GM20000 (cell line): ENCODE results near the gene ADSS1.

Source experiments
- DNase-seq: peaks from one replicate; pipeline ENCODE4 v3.0.0; 2012; ENCODE audit warnings: low spot score
- TF ChIP-seq, protein P1 (sequence below): IDR thresholded peaks from 2 replicates; pipeline ENCODE4 v1.5.1; 2012; ENCODE audit warnings: mild to moderate bottlenecking, control low read depth; ENCODE audit errors: extremely low read depth, missing control alignments

ADSS1 gene

DNA sequence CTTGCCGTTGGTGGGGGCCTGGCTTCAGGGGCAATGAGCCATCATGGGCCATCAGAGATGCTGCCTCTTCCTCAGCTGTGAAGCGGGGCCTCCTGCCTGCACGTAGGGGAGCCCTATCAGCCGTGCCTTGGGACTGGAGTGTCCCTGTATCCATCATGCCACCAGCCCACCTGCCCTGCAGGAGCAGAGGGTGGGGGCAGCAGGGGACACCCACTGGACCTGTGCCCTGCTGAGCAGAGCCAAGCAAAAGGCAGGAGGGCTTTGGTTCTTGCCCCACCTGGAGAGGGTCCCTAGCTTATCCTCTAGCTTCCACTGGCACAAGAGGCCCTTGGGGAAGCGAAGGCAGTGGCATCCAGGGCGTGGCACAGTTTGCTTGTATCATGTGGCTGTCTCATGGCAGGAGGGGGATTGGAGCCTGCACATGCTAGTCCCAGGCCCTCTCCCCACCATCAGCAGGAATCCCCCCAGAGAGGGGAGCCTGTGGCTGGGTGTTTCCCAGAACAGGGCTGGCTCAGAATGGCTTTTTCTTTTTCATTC lies 10.1 kb downstream of the ADSS1 start:
- TF ChIP-seq, protein P1, sequence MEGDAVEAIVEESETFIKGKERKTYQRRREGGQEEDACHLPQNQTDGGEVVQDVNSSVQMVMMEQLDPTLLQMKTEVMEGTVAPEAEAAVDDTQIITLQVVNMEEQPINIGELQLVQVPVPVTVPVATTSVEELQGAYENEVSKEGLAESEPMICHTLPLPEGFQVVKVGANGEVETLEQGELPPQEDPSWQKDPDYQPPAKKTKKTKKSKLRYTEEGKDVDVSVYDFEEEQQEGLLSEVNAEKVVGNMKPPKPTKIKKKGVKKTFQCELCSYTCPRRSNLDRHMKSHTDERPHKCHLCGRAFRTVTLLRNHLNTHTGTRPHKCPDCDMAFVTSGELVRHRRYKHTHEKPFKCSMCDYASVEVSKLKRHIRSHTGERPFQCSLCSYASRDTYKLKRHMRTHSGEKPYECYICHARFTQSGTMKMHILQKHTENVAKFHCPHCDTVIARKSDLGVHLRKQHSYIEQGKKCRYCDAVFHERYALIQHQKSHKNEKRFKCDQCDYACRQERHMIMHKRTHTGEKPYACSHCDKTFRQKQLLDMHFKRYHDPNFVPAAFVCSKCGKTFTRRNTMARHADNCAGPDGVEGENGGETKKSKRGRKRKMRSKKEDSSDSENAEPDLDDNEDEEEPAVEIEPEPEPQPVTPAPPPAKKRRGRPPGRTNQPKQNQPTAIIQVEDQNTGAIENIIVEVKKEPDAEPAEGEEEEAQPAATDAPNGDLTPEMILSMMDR, result no peak
- DNase-seq, result no peak

DNA sequence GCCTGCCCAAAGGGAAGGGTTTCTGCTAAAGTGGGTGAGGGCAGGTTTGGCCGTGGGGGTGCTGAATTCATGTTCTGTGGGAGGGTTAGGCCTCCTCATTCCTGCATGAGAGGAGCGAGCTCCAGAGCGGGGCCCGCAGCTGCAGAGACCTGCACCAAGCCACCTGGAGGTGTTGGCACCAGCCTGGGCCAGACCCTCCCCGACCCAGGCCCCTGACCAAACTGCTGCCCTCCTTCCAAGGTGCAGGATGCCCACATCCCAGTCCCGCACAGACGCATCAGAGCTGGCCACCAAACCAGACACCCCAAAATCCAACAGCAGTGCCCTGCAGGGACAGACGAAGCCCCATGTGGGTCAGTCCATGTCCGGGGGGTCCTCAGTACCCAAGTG lies 10.6 kb downstream of the ADSS1 start:
- no peak for DNase-seq
- TF ChIP-seq, protein P1, result no peak

DNA sequence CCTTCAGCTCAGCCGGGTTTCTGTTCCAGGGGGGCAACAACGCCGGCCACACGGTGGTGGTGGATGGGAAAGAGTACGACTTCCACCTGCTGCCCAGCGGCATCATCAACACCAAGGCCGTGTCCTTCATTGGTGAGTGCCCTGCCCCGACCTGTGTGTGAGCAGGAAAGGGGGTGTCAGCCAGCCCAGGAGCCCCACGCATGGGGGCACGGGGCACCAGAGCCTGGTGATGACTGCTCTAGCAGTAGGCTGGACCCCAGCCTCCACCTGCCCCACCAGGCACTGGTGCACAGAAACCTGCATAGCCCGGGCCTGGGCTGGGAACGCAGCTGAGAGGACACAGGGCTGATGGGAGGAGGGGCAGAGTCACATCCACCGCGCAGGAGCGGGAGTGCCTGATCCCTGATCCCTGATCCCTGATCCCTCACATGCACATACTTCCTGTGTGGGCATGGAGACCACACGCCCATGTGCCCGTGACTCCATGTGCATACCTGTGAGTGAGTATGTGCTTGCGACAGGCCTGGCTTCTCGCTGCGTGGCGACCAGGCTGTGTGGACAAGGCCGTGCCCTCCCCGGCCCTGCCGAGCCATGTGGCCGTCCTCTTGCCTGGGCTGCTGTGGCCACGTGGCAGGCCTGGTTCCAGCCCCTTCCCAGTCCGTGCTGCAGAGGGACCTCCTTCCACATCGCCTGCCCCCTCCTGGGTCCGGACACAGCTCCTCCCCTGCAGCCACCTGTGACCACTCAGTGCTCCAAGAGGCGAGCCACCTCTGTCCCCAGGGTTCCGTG lies 11.2 kb downstream of the ADSS1 start:
- no peak for DNase-seq
- TF ChIP-seq, protein P1, result no peak

DNA sequence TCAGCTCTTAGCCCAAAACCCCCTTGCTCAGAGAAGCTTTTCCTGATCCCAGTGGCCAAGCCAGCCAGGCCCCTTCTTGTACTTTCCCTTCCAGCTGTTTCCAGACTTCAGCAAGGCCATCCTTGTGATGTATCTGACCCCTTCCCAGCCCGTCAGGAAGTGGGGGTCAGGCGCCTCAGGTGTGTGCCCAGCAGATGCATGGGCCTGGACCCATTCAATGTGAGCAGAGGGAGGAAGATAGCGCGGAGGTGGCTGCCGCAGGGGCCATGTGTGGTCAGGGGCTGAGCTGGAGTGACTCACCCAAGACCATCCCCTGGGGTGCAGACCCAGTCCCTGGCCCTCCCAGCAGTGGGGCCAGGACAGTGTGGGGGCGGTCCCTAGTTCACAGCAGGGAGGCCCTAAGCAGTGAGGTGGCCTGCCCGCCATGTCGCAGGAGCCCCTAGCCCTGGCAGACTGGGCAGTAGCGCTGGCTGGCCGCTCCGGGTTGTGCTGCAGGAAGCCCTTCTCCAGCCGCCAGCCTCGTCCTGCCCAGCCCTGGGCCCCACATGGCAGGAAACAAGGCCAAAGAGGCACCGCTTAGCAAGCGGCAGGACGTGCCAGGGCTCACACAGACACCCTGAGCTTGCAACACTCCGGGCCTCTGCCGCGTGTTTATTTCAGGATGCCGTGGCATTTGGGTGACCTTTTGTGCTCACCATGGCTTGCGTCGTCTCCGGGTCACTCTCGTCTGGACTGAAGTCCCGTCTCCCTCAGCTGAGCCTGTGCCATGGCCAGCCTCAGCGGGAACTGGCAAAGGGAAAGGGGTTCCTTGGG lies 12.0 kb downstream of the ADSS1 start:
- TF ChIP-seq, protein P1, result no peak
- DNase-seq, result no peak

DNA sequence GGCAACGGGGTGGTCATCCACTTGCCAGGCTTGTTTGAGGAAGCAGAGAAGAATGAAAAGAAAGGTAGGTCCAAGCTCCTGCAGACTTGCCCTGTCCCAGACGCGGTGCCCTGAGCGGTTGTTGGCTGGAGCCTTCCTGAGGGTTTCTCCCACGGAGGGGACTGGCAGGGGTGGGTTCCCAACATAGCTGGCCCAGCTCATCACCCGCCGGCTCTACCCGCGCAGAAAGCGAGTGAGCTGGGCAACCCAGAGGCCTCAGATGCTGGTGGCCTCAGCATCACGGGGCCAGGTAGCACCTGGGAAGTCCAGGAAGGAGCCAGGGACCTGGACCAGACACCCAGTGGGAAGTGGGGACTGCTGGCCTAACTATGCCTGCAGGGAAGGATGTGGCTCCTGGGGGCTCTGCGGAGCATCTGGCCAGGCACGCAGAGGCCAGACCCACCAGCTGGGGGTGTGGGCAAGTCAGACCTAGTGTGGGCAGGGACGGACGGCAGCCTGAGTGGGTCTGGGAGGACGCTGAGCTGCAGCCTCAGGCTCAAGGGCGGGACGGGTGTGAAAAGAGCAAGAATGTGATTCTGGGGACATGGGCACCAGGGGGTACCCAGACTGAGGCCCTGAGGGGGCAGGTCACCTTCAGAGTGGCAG lies 14.5 kb downstream of the ADSS1 start:
- TF ChIP-seq, protein P1, result no peak
- no peak for DNase-seq

DNA sequence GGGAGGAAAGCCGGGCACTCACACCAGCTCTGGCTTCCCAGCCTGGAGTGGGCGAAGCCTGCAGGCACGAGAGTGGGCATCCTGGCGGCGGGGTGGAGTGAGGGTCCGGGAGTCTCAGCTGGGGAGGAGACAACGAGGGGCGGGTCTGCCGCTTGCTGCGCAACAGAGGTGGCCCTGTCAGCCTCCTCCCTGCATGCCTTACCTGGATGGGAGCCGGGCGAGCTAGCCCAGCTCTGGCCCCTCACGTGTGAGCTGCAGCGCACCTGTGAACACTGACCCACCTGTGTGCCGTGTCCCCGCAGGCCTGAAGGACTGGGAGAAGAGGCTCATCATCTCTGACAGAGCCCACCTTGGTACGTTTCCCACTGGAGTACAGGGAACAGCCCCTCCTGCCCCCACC lies 15.0 kb downstream of the ADSS1 start:
- TF ChIP-seq, protein P1, result no peak
- DNase-seq, result no peak
